Spinal cord (tissue), 10 donors: ENCODE data around the gene GOLGA8S. TPM values are rescaled to one million over a fixed set of nuclear protein-coding genes. Genes with fewer than 3 reads are reported as not detected.
"Not testable (repeated sequence)": the region's sequence is repeated elsewhere in the genome, so short reads cannot be mapped to it uniquely, and the experiment has no call there.

Experiments
- DNase-seq, 6 donors: peaks; one replicate each; pipeline versions ENCODE4 v3.0.0 to v3.0.0-alpha.2; 2013 to 2015; ENCODE audit warnings: low spot score in 6 of 6, low read depth in 4 of 6
- H3K27ac ChIP-seq: one replicate; pipeline ENCODE4 v1.5.1; 2013; ENCODE audit warnings: low read depth, low read length, control low read depth
- H3K27me3 ChIP-seq: one replicate; pipeline ENCODE4 v1.6.1; 2013; ENCODE audit warnings: low read length; ENCODE audit not compliant: control insufficient read depth, insufficient read depth
- H3K36me3 ChIP-seq: one replicate; pipeline ENCODE4 v1.6.1; 2013; ENCODE audit warnings: low read length; ENCODE audit not compliant: control insufficient read depth, insufficient read depth
- H3K4me1 ChIP-seq: one replicate; pipeline ENCODE4 v1.6.1; 2013; ENCODE audit warnings: low read length; ENCODE audit not compliant: control insufficient read depth, insufficient read depth
- H3K4me3 ChIP-seq: one replicate; pipeline ENCODE4 v1.5.1; 2013; ENCODE audit warnings: low read depth, low read length, control low read depth
- H3K9me3 ChIP-seq: one replicate; pipeline ENCODE4 v1.6.1; 2013; ENCODE audit warnings: low read length; ENCODE audit not compliant: control insufficient read depth, insufficient read depth
- WGBS: methylation state at CpG from one replicate; pipeline ENCODE4 v1.1.5; 2013; ENCODE audit warnings: missing lambda C conversion rate; ENCODE audit not compliant: insufficient coverage; 5-methylcytosine and 5-hydroxymethylcytosine counted together
- polyA plus RNA-seq, 2 donors: library from polyadenylated mRNA; unstranded; fragments of 120-200 nt; gene quantifications; one replicate each; pipeline ENCODE4 v1.2.1, GENCODE V29; 2013; ENCODE audit not compliant: insufficient read length in 2 of 2
- total RNA-seq, 2 donors: library from RNA; depleted of rRNA in 1 of 2; stranded (reverse); fragments of 120-200 nt in 1 of 2; fragments of >200 nt in 1 of 2; gene quantifications; one replicate each; pipeline versions ENCODE4 v1.2.3 to v1.2.4, GENCODE V29; 2013 to 2014
- donor health status: healthy.

Gene GOLGA8S
- total and polyA plus RNA-seq, 4 donors = 0.39 to 1.6 (median 1.1) TPM

- Histone ChIP-seq H3K4me3 (no peak overlapping the region), H3K27ac (no peak overlapping the region), H3K27me3 (no peaks in the 10 kb centered on the region), H3K36me3 (no peaks in the 10 kb centered on the region), H3K4me1 (no peaks in the 10 kb centered on the region), H3K9me3 (no peaks in the 10 kb centered on the region)
- no peak for DNase-seq
- WGBS = 64% methylated on average over 11 of the region's 15 CpGs
These were observed 40.6 kb downstream of the GOLGA8S start for GRCh38 chr15:23395030-23395692.

GRCh38 chr15:23395832-23396231, 41.3 kb downstream of the GOLGA8S start:
- DNase-seq = no peak
- Histone ChIP-seq H3K27ac (no peak overlapping the region), H3K4me3 (no peak overlapping the region), H3K9me3 (no peaks in the 10 kb centered on the region), H3K27me3 (no peaks in the 10 kb centered on the region), H3K36me3 (no peaks in the 10 kb centered on the region), H3K4me1 (no peaks in the 10 kb centered on the region)
- 75% methylated on average over 3 of the region's 5 CpGs for WGBS

- Histone ChIP-seq H3K4me3 (no peak overlapping the region), H3K27me3 (no peaks in the 10 kb centered on the region), H3K27ac (no peak overlapping the region), H3K36me3 (no peaks in the 10 kb centered on the region), H3K4me1 (no peaks in the 10 kb centered on the region), H3K9me3 (no peaks in the 10 kb centered on the region)
- WGBS = 85% methylated on average over 7 of the region's 7 CpGs
- DNase-seq = no peak
These were observed 43.2 kb downstream of the GOLGA8S start for GRCh38 chr15:23397779-23398178.

GRCh38 chr15:23398357-23398756, 43.8 kb downstream of the GOLGA8S start:
- not testable (repeated sequence) for H3K27ac ChIP-seq, H3K9me3 ChIP-seq, H3K4me1 ChIP-seq, H3K27me3 ChIP-seq, H3K36me3 ChIP-seq, DNase-seq, H3K4me3 ChIP-seq
- WGBS = 100% methylated on average over 1 of the region's 4 CpGs

- not testable (repeated sequence) for H3K4me3 ChIP-seq, DNase-seq, H3K27me3 ChIP-seq, H3K9me3 ChIP-seq, H3K36me3 ChIP-seq, H3K4me1 ChIP-seq, H3K27ac ChIP-seq
- WGBS = 91% methylated on average over 4 of the region's 5 CpGs
These were observed 44.7 kb downstream of the GOLGA8S start for GRCh38 chr15:23399207-23399606.

- H3K4me1 ChIP-seq = no peaks in the 10 kb centered on the region
- no peaks in the 10 kb centered on the region for H3K36me3 ChIP-seq
- DNase-seq = no peak
- H3K27me3 ChIP-seq = no peaks in the 10 kb centered on the region
- WGBS = 75% methylated on average over 8 of the region's 8 CpGs
- no peak overlapping the region for H3K4me3 ChIP-seq
- H3K9me3 ChIP-seq = no peaks in the 10 kb centered on the region
- no peak overlapping the region for H3K27ac ChIP-seq
These were observed 47.1 kb downstream of the GOLGA8S start for GRCh38 chr15:23401627-23402026.

- Histone ChIP-seq H3K9me3 (no peaks in the 10 kb centered on the region), H3K36me3 (no peaks in the 10 kb centered on the region)
- 77% methylated on average over 2 of the region's 2 CpGs for WGBS
These were observed 47.6 kb downstream of the GOLGA8S start for GRCh38 chr15:23402140-23402539.

GRCh38 chr15:23402544-23402943, 48.0 kb downstream of the GOLGA8S start:
- Histone ChIP-seq H3K4me3 (no peak overlapping the region), H3K4me1 (no peaks in the 10 kb centered on the region), H3K27ac (no peak overlapping the region), H3K36me3 (no peaks in the 10 kb centered on the region), H3K27me3 (no peaks in the 10 kb centered on the region), H3K9me3 (no peaks in the 10 kb centered on the region)
- DNase-seq = no peak
- WGBS = 76% methylated on average over 5 of the region's 5 CpGs

More at GRCh38 chr15:23402140-23402539, 47.6 kb downstream of the GOLGA8S start:
- Histone ChIP-seq H3K4me3 (no peak overlapping the region), H3K27ac (no peak overlapping the region), H3K27me3 (no peaks in the 10 kb centered on the region), H3K4me1 (no peaks in the 10 kb centered on the region)
- no peak for DNase-seq

- WGBS = 83% methylated on average over 3 of the region's 4 CpGs
- no peaks in the 10 kb centered on the region for H3K9me3 ChIP-seq
These were observed 49.0 kb downstream of the GOLGA8S start for GRCh38 chr15:23403550-23403949.

GRCh38 chr15:23411841-23412240, 57.3 kb downstream of the GOLGA8S start:
- no peak overlapping the region for H3K27ac ChIP-seq
- no peaks in the 10 kb centered on the region for H3K9me3 ChIP-seq
- WGBS = 65% methylated on average over 9 of the region's 10 CpGs
- no peaks in the 10 kb centered on the region for H3K27me3 ChIP-seq
- no peak for DNase-seq
- no peak overlapping the region for H3K4me3 ChIP-seq
- H3K4me1 ChIP-seq = no peaks in the 10 kb centered on the region
- no peaks in the 10 kb centered on the region for H3K36me3 ChIP-seq

More at GRCh38 chr15:23403550-23403949, 49.0 kb downstream of the GOLGA8S start:
- no peak overlapping the region for H3K27ac ChIP-seq
- H3K36me3 ChIP-seq = no peaks in the 10 kb centered on the region
- H3K4me1 ChIP-seq = no peaks in the 10 kb centered on the region
- no peak for DNase-seq
- no peak overlapping the region for H3K4me3 ChIP-seq
- H3K27me3 ChIP-seq = no peaks in the 10 kb centered on the region
